ENCODE results near the gene POLN.

The POLN gene

DNA sequence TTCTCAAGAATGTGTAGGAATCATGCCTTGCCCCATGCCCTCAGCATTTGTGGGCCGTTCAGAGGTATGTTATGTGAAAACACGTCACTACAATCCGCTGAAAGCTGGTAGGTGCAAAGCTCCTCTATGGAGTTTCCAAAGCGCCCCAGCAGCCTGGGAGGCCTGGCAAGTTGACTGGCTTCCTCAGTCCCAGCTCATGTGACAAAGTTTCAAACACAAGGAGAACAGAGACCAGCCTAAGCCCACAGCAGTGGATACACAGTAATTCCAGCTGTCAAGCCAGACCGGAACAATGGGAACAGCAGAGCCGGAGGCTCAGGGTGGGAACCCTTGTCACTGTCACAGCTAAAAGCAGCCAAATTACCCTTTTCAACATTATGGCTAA is 149.3 kb downstream of the POLN start:
- TF ChIP-seq, protein P1, sequence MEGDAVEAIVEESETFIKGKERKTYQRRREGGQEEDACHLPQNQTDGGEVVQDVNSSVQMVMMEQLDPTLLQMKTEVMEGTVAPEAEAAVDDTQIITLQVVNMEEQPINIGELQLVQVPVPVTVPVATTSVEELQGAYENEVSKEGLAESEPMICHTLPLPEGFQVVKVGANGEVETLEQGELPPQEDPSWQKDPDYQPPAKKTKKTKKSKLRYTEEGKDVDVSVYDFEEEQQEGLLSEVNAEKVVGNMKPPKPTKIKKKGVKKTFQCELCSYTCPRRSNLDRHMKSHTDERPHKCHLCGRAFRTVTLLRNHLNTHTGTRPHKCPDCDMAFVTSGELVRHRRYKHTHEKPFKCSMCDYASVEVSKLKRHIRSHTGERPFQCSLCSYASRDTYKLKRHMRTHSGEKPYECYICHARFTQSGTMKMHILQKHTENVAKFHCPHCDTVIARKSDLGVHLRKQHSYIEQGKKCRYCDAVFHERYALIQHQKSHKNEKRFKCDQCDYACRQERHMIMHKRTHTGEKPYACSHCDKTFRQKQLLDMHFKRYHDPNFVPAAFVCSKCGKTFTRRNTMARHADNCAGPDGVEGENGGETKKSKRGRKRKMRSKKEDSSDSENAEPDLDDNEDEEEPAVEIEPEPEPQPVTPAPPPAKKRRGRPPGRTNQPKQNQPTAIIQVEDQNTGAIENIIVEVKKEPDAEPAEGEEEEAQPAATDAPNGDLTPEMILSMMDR (IDR thresholded peaks at IDR 0.05; ENCODE audit: borderline replicate concordance, control extremely low read depth, extremely low read depth, insufficient read depth, missing control alignments), result no peak
- in situ Hi-C loops (cut with MboI; ENCODE audit: low sequenced_read_pairs, unreplicated experiment), result no loop called here
- no peak for DNase-seq (ENCODE audit: low spot score)

DNA sequence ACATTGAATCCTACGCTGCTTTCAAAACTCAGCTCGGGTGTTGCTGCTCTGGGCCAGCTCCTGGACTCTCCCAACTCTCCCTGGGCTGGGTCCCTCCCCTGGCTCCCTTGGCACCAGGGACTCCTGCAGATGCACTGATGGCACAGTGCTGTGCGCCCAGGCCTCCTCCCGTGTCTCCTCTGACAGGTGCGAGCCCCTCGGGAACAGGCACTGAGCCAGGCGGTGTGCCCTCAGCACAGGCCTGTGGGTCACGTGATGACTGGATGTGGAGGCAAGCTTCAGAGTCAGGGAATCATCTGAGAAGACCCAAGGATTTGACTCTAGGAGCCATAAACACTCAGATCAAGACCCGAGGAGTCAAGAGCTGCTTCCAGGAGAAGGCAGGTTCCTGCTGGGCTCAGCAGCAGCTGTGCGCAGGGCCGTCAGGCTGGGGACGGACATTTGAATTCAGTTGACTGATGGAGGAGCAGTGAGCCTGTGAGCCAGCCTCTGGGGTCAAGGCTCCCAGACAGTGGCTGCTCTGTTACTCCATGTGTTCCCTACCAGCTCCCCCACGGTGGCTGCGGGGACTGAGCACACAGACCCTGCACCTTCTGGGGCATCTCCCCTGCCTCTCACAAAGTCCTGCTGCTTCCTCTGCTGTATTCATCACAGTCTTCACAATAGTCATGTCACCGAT is 149.8 kb downstream of the POLN start:
- TF ChIP-seq, protein P1 (IDR thresholded peaks at IDR 0.05; ENCODE audit: borderline replicate concordance, control extremely low read depth, extremely low read depth, insufficient read depth, missing control alignments), result no peak
- DNase-seq (ENCODE audit: low spot score), result no peak
- in situ Hi-C loops (cut with MboI; ENCODE audit: low sequenced_read_pairs, unreplicated experiment), result no loop called here

DNA sequence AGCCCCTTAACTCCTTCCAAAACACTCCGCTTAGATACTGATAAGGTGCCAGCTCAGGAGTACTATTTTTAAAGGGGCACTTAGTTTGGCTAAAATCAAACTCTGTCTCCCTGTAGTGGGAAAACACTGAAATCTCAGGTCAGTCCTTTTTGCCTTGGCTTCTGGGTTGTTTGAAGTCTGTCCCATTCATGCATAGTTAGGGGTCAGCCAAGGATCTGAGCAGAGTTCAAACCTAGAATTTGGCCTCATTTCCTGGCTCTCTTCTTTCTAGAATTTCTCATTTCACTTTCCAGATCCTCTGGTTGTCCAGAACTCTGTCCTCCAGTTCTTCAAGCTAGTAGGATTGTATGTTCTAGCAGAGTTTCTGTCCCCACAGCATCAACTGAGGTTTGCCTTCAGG is 151.3 kb downstream of the POLN start:
- TF ChIP-seq, protein P1 (IDR thresholded peaks at IDR 0.05; ENCODE audit: borderline replicate concordance, control extremely low read depth, extremely low read depth, insufficient read depth, missing control alignments), result no peak
- DNase-seq (ENCODE audit: low spot score), result no peak
- in situ Hi-C loops (cut with MboI; ENCODE audit: low sequenced_read_pairs, unreplicated experiment), result no loop called here

DNA sequence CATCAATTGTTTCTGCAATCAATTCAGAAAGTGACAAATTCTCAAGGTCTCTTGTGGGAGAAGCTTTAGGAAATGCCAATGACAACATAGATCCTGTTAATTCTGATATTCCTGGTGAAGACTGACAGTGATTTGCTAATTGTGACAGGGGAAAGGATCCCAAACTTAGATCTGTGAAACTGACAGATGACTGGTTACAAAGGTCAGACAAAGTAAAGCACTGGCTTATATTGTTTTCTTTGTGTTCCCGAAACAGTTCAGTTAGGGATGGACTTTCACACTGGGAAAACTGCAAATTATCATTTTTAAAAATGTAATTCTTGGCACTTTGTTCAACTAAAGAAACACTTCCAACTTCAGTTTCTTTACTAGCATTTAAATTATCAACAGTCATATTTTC is 152.7 kb downstream of the POLN start:
- in situ Hi-C loops (cut with MboI; ENCODE audit: low sequenced_read_pairs, unreplicated experiment), result no loop called here

DNA sequence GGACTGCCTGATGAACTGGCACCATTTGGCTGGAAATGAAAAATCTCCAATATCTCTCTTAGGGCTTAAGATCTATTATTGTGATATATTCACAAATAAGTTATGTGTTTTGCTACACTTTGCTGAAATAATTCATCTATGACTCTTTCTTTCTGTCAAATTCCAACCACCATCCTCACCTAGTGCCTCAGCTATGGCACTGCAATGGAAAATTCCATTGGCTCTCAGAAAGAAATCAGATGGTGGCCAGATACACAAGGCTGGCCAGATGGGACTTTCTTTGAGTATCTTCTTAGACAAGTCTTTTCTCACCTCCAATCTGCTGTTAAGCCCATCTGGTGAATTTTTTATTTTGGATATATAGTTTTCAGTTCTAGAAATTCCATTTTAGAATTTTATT is 154.8 kb downstream of the POLN start:
- DNase-seq (ENCODE audit: low spot score), result no peak
- TF ChIP-seq, protein P1 (IDR thresholded peaks at IDR 0.05; ENCODE audit: borderline replicate concordance, control extremely low read depth, extremely low read depth, insufficient read depth, missing control alignments), result no peak
- in situ Hi-C loops (cut with MboI; ENCODE audit: low sequenced_read_pairs, unreplicated experiment), result no loop called here

More for the DNA sequence above, 152.7 kb downstream of the POLN start:
- TF ChIP-seq, protein P1 (IDR thresholded peaks at IDR 0.05; ENCODE audit: borderline replicate concordance, control extremely low read depth, extremely low read depth, insufficient read depth, missing control alignments), result no peak
- no peak for DNase-seq (ENCODE audit: low spot score)

DNA sequence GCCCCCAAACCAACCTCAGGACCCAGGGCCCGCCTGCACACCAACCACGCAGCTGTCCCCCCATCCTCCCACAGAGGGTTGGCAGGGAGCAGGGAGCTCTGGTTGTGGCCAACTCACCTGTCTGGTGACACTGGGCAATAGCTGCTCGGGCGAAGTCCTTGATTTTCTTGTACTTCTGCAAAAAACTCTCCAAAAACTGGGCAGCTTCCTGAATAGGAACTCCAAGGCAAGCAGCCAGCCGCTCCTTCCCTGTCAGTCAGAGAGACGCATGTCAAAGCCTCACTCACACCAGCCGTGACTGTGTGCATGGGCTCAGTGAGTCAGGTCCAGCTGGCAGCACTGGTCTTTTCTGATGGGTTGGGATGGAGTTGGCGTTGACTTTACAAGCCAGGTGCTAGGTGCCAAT is 156.4 kb downstream of the POLN start:
- no peak for DNase-seq (ENCODE audit: low spot score)
- TF ChIP-seq, protein P1 (IDR thresholded peaks at IDR 0.05; ENCODE audit: borderline replicate concordance, control extremely low read depth, extremely low read depth, insufficient read depth, missing control alignments), result no peak
- in situ Hi-C loops (cut with MboI; ENCODE audit: low sequenced_read_pairs, unreplicated experiment), result no loop called here

Measured in GM13976 (cell line).